GM19023 (cell line): ENCODE data around the gene RPTOR.

Experiments
- ATAC-seq: cut with Tn5 transposase; IDR thresholded peaks from one replicate; pipeline ENCODE4 v1.9.1; 2021; ENCODE audit warnings: mild to moderate bottlenecking, moderate library complexity; ENCODE audit not compliant: unreplicated experiment

The RPTOR gene

GRCh38 chr17:80939151-80940145 lies 394.8 kb downstream of the RPTOR start:
- no peak for ATAC-seq

GRCh38 chr17:80940171-80941123 lies 395.8 kb downstream of the RPTOR start:
- no peak for ATAC-seq

DNA sequence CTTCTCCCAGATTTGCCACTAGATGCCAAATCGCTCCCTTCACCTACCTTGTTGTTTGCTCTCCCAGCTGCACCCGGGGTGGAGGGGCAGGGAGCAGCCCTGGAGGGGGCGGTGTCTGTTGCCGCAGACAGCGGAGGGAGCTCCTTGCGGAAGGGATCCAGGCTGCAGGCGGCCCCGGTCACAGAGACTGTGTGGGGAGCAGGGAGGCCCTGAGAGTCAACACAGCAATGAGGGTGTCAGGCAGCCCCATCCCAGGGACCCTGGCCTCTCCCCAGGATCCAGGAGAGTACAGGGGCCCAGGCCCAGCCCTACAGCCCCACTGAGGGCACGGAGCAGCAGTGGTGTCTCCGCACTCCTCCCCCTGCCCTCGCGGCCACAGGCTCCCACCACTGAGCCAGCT lies 396.5 kb downstream of the RPTOR start:
- no peak for ATAC-seq

DNA sequence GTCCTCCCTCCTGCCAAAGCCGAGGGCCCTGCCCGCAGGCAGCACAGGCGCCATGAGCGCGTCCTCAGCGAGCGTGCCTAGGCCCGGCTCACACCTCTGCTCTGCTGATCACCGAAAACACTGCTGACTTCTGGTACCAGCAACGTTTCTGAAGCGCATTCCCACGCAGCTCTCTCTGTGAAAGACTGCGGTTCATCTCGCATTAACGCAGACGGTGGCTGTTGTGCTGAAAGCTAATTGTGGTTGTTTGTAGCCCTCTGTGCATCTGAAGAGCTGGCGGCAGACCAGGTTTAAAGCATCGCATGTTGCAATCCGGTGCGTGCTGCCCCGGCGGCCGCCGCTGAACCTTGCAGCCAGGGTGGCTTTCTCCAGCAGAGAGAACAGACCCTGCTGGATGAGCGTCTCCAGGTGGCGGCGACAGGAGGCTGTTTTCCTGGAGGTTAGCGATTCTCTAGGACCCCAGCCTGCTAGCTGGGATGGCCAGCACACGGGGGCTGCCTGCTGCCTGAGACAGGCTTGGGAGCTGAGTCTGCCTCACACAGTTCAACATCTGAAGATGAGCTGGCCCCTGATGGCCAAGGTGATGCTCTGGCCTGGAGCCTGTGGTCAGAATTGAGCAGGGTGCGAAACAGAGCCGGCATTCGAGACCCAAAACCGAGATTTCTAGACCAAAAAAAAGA lies 397.2 kb downstream of the RPTOR start:
- ATAC-seq, result no peak

GRCh38 chr17:80942423-80943345 lies 398.0 kb downstream of the RPTOR start:
- no peak for ATAC-seq

DNA sequence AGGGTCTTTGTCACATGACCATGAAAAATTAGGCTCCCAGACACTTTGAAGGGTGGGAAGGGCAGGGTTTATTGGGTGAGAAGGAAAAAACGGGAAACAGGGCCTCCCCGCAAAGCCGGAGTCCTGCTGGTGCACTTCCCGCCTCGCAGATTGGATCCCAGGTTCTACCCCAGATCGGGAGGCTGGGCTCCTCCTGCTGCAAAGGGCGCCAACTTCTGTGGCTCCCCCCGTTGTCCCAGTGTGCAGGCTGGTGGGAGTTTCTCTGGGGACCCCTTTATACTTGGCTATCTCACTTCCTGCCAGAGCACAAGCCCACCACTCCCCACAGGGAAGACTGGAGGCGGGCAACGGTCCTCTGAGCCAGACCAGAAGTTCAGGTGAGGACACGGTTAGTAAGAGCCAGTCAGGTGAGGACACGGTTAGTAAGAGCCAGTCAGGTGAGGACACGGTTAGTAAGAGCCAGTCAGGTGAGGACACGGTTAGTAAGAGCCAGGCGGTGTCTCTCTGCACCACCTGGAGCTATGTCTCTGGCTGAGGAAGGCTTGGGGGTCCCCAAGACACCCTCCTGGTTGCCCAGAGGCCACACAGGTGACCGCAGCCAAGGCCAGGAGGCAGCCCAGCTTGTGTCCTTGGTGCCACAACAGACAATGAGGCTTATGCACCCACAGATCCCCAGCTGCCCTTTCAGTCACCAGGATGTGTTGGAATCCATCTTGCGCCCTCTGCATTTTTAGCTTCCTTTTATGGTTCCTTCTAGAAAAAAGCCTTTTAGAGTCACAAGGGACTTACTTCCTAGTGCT lies 398.9 kb downstream of the RPTOR start:
- ATAC-seq, result no peak

- no peak for ATAC-seq
Measured at GRCh38 chr17:80944326-80944725, 399.7 kb downstream of the RPTOR start.

- no peak for ATAC-seq
Measured at GRCh38 chr17:80945736-80946135, 401.1 kb downstream of the RPTOR start.

GRCh38 chr17:80946449-80946848 lies 401.8 kb downstream of the RPTOR start:
- ATAC-seq, result no peak

DNA sequence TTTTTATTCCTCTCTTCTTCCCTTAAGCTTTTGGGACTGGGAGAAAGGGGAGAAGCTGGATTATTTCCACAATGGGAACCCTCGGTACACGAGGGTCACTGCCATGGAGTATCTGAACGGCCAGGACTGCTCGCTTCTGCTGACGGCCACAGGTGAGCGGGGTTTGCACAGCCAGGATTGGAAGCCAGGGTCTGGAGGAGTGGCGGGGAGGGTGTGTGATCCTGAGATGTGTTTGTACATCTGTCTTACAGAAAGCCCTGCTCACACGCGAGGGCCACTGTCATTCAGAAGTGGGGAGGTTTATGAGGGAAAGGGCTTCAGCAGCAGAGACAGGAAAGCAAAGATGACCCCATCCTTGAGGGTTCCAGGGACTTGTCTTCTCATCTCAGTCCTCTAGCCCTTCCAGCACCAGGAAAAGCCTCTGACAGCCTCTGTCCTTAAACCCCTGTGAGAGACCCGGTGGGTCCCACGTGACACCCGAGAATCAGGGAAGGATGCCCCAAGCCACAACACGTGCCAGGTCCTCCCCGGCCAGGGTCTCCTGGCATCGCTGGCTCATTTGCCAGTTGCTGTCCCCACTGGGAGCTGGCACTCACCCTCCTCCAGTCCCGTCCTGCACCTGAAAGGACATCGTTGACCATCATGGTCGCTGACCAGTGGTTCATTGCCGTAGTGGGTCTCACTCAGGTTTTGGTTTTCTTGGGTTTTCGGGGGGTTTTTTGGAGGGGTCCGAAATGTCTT lies 402.7 kb downstream of the RPTOR start:
- no peak for ATAC-seq

- no peak for ATAC-seq
Measured at GRCh38 chr17:80948019-80948975, 403.7 kb downstream of the RPTOR start.

- ATAC-seq, result no peak
Measured at GRCh38 chr17:80948976-80949450, 404.4 kb downstream of the RPTOR start.

GRCh38 chr17:80949451-80950421 lies 405.1 kb downstream of the RPTOR start:
- no peak for ATAC-seq

GRCh38 chr17:80950466-80951120 lies 406.0 kb downstream of the RPTOR start:
- ATAC-seq, result no peak
